Sigmoid colon (tissue), 4 donors: ENCODE data around the gene KLHL3.

Experiments
- EP300 ChIP-seq, 4 donors: sonication (generic); formaldehyde crosslinking; IDR thresholded peaks; one replicate each; pipeline ENCODE4 v1.6.1; 2017; ENCODE audit warnings: antibody characterized with exemption in 4 of 4
- POLR2A ChIP-seq, 2 donors: fragments of 450-650 bp; IDR thresholded peaks; one replicate each; pipeline ENCODE4 v1.6.1; 2016; ENCODE audit warnings: antibody characterized with exemption in 2 of 2, mild to moderate bottlenecking in 2 of 2, moderate library complexity in 2 of 2
- POLR2AphosphoS5 ChIP-seq, 4 donors: sonication (generic); formaldehyde crosslinking; IDR thresholded peaks; one replicate each; pipeline ENCODE4 v1.6.1; 2017; ENCODE audit warnings: antibody characterized with exemption in 4 of 4
- TF ChIP-seq, protein P1 (sequence below), 4 experiments: fragments of 450-650 bp in 3 of 4; fragments of 200-600 bp in 1 of 4; IDR thresholded peaks; one replicate each; pipeline ENCODE4 v1.5.1; 2016 to 2019; ENCODE audit warnings: antibody characterized with exemption in 4 of 4, mild to moderate bottlenecking in 3 of 4, moderate library complexity in 2 of 4

DNA sequence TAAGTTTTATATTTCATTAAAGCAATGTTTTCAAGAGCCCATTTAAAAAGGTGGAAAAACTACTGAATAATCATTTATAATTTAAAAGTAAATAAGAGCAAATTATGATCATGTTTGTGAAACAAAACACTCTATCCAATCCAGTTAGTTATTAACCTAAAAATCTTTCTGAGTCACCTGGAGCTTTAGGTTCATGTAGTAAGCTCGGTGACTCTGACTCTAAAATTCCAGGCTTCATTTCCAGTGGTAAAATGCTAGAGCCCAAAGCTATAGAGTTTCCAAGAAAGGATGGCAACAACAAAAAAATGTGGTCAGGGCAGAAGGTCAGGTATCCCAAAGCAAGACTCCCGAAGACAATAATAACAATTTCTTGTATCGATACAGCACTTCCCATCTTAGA is 160.7 kb downstream of the KLHL3 start:
- no peak for TF ChIP-seq POLR2A (IDR thresholded peaks at IDR 0.05)
- TF ChIP-seq, protein P1, sequence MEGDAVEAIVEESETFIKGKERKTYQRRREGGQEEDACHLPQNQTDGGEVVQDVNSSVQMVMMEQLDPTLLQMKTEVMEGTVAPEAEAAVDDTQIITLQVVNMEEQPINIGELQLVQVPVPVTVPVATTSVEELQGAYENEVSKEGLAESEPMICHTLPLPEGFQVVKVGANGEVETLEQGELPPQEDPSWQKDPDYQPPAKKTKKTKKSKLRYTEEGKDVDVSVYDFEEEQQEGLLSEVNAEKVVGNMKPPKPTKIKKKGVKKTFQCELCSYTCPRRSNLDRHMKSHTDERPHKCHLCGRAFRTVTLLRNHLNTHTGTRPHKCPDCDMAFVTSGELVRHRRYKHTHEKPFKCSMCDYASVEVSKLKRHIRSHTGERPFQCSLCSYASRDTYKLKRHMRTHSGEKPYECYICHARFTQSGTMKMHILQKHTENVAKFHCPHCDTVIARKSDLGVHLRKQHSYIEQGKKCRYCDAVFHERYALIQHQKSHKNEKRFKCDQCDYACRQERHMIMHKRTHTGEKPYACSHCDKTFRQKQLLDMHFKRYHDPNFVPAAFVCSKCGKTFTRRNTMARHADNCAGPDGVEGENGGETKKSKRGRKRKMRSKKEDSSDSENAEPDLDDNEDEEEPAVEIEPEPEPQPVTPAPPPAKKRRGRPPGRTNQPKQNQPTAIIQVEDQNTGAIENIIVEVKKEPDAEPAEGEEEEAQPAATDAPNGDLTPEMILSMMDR (IDR thresholded peaks at IDR 0.05), result no peak
- no peak for TF ChIP-seq EP300 (IDR thresholded peaks at IDR 0.05)
- TF ChIP-seq POLR2AphosphoS5 (IDR thresholded peaks at IDR 0.05), result no peak
